Subcutaneous preadipocyte (primary cell): ENCODE results near the gene GABRP. TPM values are rescaled to one million over a fixed set of nuclear protein-coding genes. Genes with fewer than 3 reads are reported as not detected.

Source experiments
- total RNA-seq: library from RNA; depleted of rRNA; stranded (reverse); fragments of >200 nt; gene quantifications from 2 replicates; pipeline ENCODE4 v1.2.3, GENCODE V29; 2012

GABRP gene
- under 0.01 and 0.20 TPM in 2 replicates for total RNA-seq

DNA sequence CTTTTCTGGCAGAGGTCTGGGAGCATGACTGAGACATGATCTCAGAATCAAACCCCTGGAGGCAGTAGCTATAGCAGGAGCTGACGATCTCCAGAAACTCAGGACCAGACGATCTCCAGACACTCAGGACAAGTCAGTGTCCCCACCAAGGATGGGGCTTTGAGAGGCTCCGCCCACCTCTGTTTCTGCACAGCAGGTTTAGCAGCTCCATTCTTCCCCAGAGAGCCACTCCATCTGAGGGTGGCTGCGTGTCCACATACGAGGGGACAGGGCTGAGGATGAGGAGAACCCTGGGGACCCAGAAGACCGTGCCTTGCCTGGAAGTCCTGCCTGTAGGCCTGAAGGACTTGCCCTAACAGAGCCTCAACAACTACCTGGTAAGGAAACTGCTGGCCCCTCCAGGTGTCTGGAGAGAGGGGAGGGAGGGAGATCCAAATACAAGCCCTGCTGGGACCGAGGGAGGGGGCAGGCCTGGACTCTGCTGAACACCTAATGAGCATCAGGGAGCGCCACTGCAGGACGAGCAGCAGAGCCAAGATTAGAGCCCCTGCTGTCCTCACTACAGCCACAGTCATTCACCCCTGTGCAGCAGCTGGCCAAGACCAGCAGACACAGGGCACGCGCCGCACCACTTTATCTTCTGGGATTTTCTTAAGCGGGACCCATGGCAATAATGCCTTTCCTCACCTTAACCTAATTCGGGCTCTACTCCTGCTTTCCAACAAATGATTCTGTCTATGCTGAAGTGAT is at the start of gene GABRP:
TSS of gene GABRP (plus strand) at position 228 of the 750 bp plus-strand sequence. CDS start 4,891 bp downstream, outside the sequence.

GRCh38 chr5:170861917-170862766 is 78.6 kb downstream of the GABRP start, which contains the start of gene RANBP17:
Gene RANBP17, plus strand, starts transcription at chr5:170862018.

Other genes starting within 250 kb of the GABRP start
- 2.3 and 2.6 TPM in 2 replicates for gene RANBP17, start 78.3 kb downstream of the GABRP start, total RNA-seq